Prostate gland (tissue), 2 donors: ENCODE data around the gene SUCLG2. TPM values are rescaled to one million over a fixed set of nuclear protein-coding genes. Genes with fewer than 3 reads are reported as not detected.

Experiments
- DNase-seq: peaks from one replicate; pipeline ENCODE4 v3.0.0-alpha.2; 2019; ENCODE audit warnings: low spot score
- H3K27ac ChIP-seq, 2 donors: fragments of 200-600 bp; sonication (generic); 2 replicates each; pipeline ENCODE4 v1.5.1; 2017 to 2019
- H3K27me3 ChIP-seq: fragments of 200-600 bp; sonication (generic); replicated peaks from 2 replicates; pipeline ENCODE4 v1.5.1; 2019; ENCODE audit not compliant: insufficient read depth
- H3K36me3 ChIP-seq, 2 donors: fragments of 200-600 bp; sonication (generic); 1 replicate in 1 of 2; 2 replicates in 1 of 2; pipeline versions ENCODE4 v1.5.1 to v1.8.1; 2017 to 2019
- H3K4me1 ChIP-seq: fragments of 200-600 bp; sonication (generic); replicated peaks from 2 replicates; pipeline ENCODE4 v1.5.1; 2019
- H3K4me3 ChIP-seq, 2 donors: fragments of 200-600 bp; sonication (generic); 2 replicates each; pipeline ENCODE4 v1.5.1; 2017 to 2019
- H3K9me3 ChIP-seq: fragments of 200-600 bp; sonication (generic); 2 replicates; pipeline ENCODE4 v1.5.1; 2017
- CTCF ChIP-seq, 4 experiments: fragments of 200-600 bp in 2 of 4; fragments of 450-650 bp in 2 of 4; sonication (generic) in 2 of 4; IDR thresholded peaks; 1 replicate in 3 of 4; 2 replicates in 1 of 4; pipeline ENCODE4 v1.5.1; 2016 to 2019; ENCODE audit warnings: antibody characterized with exemption in 4 of 4, mild to moderate bottlenecking in 2 of 4, moderate library complexity in 2 of 4
- POLR2A ChIP-seq: fragments of 450-650 bp; IDR thresholded peaks from one replicate; pipeline ENCODE4 v1.6.1; 2016; ENCODE audit warnings: antibody characterized with exemption, mild to moderate bottlenecking
- POLR2AphosphoS5 ChIP-seq: sonication (generic); formaldehyde crosslinking; IDR thresholded peaks from one replicate; pipeline ENCODE4 v1.6.1; 2017; ENCODE audit warnings: antibody characterized with exemption
- whole genome bisulfite sequencing: methylation state at CpG from one replicate; pipeline ENCODE4 v1.1.5; 2018; 5-methylcytosine and 5-hydroxymethylcytosine counted together
- intact Hi-C: fragments of 100-400 bp; cut with DNase I; formaldehyde crosslinking; loops from one replicate; pipeline ENCODE4 v1.14.2; 2022
- total RNA-seq, 2 donors: library from RNA; depleted of rRNA; stranded (reverse); fragments of >200 nt; gene quantifications; one replicate each; pipeline ENCODE4 v1.1.0, GENCODE V29; 2016

SUCLG2 gene
- total RNA-seq, 2 donors from 2014 or later, result 33.2 to 65.4 TPM

DNA sequence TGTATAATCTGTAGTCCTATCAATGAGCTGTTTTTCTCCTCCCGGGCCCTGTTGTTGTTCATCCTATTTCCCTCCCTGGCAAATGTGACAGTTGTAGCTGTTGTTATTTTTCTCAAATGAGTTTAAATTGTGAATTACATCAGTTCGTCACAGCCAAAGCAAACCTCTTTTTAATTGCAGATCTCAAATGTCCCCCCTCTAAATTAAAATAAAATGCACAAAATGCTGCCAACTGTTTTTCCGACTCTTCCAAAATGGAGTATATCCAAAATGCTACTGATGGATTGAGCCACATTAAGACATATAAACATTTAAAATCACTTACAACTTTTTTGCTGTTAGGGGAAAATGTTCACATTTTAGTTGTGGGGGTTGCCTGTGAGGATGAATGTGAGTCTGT, 29.8 kb upstream of the SUCLG2 start:
- no peak for DNase-seq
- WGBS, result 94% methylated on average over 3 of the region's 3 CpGs
- Histone ChIP-seq H3K4me3 (no peak overlapping the region), H3K27me3 (no peaks in the 10 kb centered on the region), H3K4me1 (no peaks in the 10 kb centered on the region), H3K36me3 (no peaks in the 10 kb centered on the region), H3K9me3 (no peaks in the 10 kb centered on the region), H3K27ac (no peak overlapping the region)
- intact Hi-C loops, result no loop called here
- no peak for TF ChIP-seq POLR2A
- no peak for TF ChIP-seq POLR2AphosphoS5
- no peak for TF ChIP-seq CTCF (IDR thresholded peaks at IDR 0.05)

- H3K27me3 ChIP-seq, result no peaks in the 10 kb centered on the region
These were observed 29.1 kb upstream of the SUCLG2 start for GRCh38 chr3:67683522-67683921.

DNA sequence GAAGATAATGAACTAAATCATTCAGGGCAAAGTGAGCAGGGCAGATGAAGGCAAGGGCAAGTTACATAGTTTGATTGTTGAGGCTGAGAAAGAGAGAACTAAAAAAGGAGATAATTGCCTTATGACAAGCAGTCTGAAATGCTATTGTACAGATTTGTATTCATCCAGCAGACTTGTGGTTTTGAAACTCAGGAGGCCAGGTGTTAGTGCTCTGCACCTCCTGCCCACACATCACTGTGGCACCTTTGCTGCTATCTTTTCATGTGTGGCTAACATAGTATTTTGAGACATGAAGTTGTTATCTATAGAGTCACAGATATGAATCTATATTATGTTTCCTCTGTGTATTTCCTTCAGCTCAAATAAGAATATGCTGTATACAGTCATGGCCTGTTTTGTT, 24.3 kb upstream of the SUCLG2 start:
- no peak for DNase-seq
- no peaks in the 10 kb centered on the region for H3K9me3 ChIP-seq
- TF ChIP-seq CTCF (IDR thresholded peaks at IDR 0.05) (no peak), POLR2AphosphoS5 (no peak), POLR2A (no peak)
- intact Hi-C loops, result no loop called here
- no peaks in the 10 kb centered on the region for H3K36me3 ChIP-seq
- no peak overlapping the region for H3K4me3 ChIP-seq
- no peaks in the 10 kb centered on the region for H3K4me1 ChIP-seq
- no peak overlapping the region for H3K27ac ChIP-seq
- H3K27me3 ChIP-seq, result no peaks in the 10 kb centered on the region

More at GRCh38 chr3:67683522-67683921, 29.1 kb upstream of the SUCLG2 start:
- TF ChIP-seq POLR2A (no peak), CTCF (IDR thresholded peaks at IDR 0.05) (no peak), POLR2AphosphoS5 (no peak)
- no peak for DNase-seq
- H3K27ac ChIP-seq, result no peak overlapping the region
- H3K9me3 ChIP-seq, result no peaks in the 10 kb centered on the region
- H3K4me1 ChIP-seq, result no peaks in the 10 kb centered on the region
- intact Hi-C loops, result no loop called here
- no peaks in the 10 kb centered on the region for H3K36me3 ChIP-seq
- H3K4me3 ChIP-seq, result no peak overlapping the region

- Histone ChIP-seq H3K27me3 (no peaks in the 10 kb centered on the region), H3K4me1 (no peaks in the 10 kb centered on the region), H3K36me3 (no peaks in the 10 kb centered on the region), H3K4me3 (no peak overlapping the region), H3K9me3 (no peaks in the 10 kb centered on the region), H3K27ac (no peak overlapping the region)
- TF ChIP-seq POLR2AphosphoS5, result no peak
- TF ChIP-seq POLR2A, result no peak
- no peak for TF ChIP-seq CTCF (IDR thresholded peaks at IDR 0.05)
- intact Hi-C loops, result no loop called here
- WGBS, result 90% methylated on average over 4 of the region's 4 CpGs
- DNase-seq, result no peak
These were observed 19.6 kb upstream of the SUCLG2 start for GRCh38 chr3:67674055-67674454.

DNA sequence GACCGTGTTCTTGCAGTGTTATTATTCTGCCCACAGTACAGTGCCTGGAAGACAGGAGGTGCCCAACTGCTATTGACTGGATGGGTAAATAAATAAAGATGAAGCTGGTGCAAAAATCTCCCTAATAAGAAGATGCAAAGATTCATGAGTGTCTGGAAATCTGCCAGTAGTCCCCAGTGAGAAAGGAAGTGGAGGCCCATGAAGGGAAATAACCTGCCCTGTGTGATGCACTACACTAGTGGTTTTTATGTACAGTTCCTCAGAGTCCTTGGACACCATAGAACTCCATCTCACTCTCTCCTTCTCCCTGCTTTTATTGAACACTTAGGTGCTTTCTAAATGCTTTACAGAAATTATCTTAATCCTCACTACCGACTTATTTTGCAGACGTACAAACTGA, 8.3 kb upstream of the SUCLG2 start:
- Histone ChIP-seq H3K4me1 (no peaks in the 10 kb centered on the region), H3K9me3 (no peaks in the 10 kb centered on the region), H3K27me3 (no peaks in the 10 kb centered on the region), H3K27ac (no peak overlapping the region), H3K36me3 (no peaks in the 10 kb centered on the region), H3K4me3 (no peak overlapping the region)
- no peak for TF ChIP-seq POLR2AphosphoS5
- TF ChIP-seq POLR2A, result no peak
- TF ChIP-seq CTCF (IDR thresholded peaks at IDR 0.05), result no peak
- intact Hi-C loops, result no loop called here
- no peak for DNase-seq
- 85% methylated on average over 3 of the region's 3 CpGs for WGBS
